ENCODE data around the gene PRDM16.

PRDM16 gene

DNA sequence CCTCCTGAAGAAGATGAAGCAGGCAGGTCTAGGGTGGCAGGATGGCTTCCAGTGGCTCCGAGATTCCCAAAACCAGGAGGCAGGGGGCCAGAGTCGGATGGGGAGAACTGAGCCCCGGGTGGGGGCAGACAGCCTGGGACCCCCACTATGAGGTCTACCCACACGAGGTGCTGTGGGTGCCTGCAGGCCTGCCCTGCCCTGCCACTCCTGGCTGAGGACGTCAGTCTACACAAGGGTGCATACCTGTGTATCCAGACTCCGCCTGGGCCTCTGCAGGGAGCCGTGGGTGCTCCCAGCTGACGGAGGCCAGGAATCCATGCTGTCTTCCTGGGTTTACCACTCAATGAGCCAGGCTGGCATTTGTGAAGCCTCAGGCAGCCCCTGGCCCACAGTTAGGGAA lies 80.3 kb downstream of the PRDM16 start:
- TF ChIP-seq, protein P1, sequence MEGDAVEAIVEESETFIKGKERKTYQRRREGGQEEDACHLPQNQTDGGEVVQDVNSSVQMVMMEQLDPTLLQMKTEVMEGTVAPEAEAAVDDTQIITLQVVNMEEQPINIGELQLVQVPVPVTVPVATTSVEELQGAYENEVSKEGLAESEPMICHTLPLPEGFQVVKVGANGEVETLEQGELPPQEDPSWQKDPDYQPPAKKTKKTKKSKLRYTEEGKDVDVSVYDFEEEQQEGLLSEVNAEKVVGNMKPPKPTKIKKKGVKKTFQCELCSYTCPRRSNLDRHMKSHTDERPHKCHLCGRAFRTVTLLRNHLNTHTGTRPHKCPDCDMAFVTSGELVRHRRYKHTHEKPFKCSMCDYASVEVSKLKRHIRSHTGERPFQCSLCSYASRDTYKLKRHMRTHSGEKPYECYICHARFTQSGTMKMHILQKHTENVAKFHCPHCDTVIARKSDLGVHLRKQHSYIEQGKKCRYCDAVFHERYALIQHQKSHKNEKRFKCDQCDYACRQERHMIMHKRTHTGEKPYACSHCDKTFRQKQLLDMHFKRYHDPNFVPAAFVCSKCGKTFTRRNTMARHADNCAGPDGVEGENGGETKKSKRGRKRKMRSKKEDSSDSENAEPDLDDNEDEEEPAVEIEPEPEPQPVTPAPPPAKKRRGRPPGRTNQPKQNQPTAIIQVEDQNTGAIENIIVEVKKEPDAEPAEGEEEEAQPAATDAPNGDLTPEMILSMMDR (IDR thresholded peaks at IDR 0.05; ENCODE audit: borderline replicate concordance, insufficient read depth, low read depth, low read length), result no peak
- no peak overlapping the region for H3K4me3 ChIP-seq (ENCODE audit: low read depth, low read length)

DNA sequence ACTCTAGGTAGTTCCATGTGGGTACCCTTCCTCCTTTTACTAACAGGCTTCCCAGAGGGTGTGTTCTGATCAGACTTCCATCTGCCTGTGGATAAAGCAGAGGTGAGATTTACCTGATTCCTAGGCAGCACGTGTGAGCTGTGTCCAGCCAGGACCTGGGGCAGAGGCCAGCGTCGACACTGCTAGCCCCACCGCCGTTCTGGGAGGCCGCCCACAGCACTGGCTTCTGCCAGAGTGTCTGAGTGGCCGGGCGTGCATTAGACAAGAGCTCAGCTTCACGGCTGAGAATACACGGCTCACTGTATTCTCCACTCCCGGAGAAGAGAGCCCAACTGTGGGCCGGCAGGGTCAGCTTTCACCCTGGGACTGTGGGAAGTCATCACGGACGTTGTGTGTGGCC lies 82.5 kb downstream of the PRDM16 start:
- TF ChIP-seq, protein P1 (IDR thresholded peaks at IDR 0.05; ENCODE audit: borderline replicate concordance, insufficient read depth, low read depth, low read length), result no peak
- no peak overlapping the region for H3K4me3 ChIP-seq (ENCODE audit: low read depth, low read length)

DNA sequence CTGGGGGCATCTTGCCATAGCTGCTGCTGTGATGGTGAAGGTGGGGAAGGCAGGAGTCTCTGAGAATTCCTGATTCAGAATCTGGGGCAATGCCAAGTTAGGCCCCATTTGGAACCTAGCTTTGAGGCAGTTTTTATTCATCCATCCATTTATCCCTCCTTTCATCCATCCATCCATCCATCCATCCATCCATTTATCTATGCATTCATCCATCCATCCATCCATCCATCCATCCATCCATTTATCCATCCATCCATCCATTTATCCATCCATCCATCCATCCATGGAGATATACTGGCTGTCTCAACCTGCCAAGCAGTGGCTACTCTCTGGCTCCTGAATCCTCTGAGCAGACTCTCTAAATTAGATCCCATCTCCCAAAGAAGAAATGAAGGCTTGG lies 83.1 kb downstream of the PRDM16 start:
- H3K4me3 ChIP-seq (ENCODE audit: low read depth, low read length), result no peak overlapping the region
- TF ChIP-seq, protein P1 (IDR thresholded peaks at IDR 0.05; ENCODE audit: borderline replicate concordance, insufficient read depth, low read depth, low read length), result no peak

DNA sequence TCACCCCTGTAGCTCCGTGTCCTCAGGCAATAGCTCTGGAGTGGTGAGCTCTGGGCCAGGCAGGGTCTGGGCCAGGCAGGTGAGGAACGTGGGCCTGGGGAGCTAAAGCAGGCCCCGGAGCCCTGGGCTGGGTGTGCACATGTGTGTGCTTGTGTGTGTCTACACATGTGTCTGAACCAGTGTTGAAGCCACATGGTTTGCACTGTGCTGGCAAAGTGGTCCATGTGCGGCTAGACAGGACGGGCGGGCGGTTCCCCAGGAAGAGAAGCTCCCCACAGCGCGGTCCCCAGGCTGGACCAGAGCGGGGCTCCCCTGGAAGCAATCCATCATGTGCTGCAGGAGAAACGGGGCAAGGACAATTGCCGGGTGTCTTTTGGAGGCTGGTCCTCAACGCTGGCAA lies 84.2 kb downstream of the PRDM16 start:
- no peak overlapping the region for H3K4me3 ChIP-seq (ENCODE audit: low read depth, low read length)
- TF ChIP-seq, protein P1 (IDR thresholded peaks at IDR 0.05; ENCODE audit: borderline replicate concordance, insufficient read depth, low read depth, low read length), result no peak

DNA sequence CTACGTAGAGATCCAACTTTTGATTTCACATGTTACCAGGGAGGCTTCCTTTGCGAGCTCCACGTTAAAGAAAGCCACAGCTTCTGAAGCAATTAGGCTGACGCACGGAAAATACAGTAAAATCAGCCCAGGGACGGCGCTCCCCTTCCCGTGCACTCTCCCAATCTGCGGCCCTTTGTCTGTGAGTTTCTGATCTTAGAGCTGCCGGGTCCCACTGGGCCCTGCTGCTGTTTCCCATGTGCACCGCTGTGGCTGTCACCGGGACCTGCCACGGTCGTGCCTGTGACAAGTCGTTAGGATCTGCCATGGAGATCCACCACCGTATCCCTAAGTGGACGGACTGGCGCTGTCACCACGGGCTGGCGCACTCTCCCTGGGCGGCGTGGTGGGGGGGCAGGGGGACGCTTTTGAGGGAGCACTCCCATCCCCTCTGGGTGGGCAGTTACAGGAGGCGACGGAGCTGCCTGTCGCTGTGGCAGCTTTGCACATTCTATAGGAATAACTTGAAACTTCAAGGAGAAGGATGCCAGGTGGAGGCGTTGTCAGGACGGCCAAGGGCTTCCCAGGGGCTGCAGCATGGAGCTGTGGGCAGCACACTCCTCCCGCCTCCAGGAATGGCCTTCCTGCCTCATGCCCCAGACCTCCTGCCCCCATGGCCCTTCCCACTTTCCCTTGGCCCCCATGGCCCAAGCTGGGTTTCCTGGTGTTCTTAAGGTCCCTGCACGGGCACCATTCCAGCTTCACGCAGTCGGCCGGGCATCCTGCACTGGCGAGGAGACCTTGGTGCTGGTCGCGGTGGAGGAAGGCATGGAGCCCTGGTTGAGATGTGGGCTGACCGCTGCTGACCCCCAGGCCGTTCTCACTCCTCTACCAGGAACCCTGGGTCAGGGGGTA lies 85.1 kb downstream of the PRDM16 start:
- H3K4me3 ChIP-seq (ENCODE audit: low read depth, low read length), result no peak overlapping the region
- TF ChIP-seq, protein P1 (IDR thresholded peaks at IDR 0.05; ENCODE audit: borderline replicate concordance, insufficient read depth, low read depth, low read length), result no peak

DNA sequence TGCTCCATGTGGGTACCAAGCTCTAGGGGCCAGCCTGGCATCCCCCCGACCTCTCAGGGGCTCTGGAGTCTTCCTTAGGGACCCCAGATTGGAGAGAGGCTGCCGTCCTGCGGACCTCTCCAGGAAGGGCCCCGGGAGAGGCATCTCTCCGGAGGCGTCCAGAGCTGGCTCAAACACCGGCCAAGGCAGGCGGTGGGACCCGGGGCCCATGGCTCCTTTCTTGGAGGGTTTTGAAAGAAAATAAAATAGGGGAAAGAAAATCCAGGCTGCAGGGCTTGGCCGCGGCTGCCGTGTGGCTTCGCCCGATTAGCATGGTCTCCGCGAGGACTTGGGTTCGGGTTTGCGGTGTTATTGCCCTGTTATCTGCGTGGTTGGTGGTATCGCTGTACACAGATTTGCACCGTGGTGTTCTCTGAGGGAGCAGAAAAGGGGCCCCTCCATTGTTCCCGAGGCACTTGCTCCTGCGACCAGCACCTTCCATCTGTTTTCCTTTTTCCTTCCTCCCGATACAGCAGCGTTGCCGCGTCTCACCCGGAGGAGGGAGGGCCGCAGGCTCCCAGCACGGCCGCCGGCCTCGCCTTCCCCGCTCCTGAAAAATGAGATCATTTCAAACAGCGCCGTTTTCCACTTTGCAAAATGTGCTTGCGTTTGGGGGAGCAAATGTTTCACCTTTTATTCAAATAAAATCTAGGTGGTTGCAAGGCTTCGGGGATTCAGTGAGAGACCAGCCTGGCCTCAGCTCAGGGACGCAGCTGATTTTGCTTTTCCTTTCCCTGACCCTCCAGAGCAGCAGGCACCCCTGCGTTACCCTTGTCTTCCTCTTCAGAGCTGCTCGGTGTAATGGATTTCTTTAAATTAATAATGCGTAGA lies 86.3 kb downstream of the PRDM16 start:
- TF ChIP-seq, protein P1 (IDR thresholded peaks at IDR 0.05; ENCODE audit: borderline replicate concordance, insufficient read depth, low read depth, low read length), result no peak

More for the DNA sequence above, 86.3 kb downstream of the PRDM16 start:
- no peak overlapping the region for H3K4me3 ChIP-seq (ENCODE audit: low read depth, low read length)

Measured in GM12875 (cell line).